GM19372 (cell line): ENCODE results near the gene CHSY1.

Experiments
- ATAC-seq: cut with Tn5 transposase; IDR thresholded peaks from one replicate; pipeline ENCODE4 v1.9.1; 2021; ENCODE audit warnings: mild to moderate bottlenecking, low read depth, moderate library complexity; ENCODE audit not compliant: unreplicated experiment

The CHSY1 gene

DNA sequence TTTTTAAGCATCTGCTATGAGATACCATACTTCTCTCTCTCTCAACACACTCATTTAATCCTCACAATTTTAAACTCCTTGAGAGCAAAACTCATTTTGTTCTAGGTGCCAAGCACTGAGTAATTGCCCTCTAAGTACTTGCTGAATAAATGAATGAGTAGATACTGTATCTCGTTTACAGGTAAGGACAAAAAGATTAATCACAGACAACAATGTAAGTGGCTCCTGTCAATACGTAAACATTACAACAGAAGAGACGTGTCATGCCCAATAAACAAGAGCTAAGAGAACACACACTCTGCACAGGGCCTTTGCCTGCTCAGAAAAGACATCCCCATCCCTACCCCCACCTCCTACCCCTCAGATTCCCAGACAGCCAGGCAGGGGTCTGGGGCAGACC is 59.8 kb downstream of the CHSY1 start:
- no peak for ATAC-seq

DNA sequence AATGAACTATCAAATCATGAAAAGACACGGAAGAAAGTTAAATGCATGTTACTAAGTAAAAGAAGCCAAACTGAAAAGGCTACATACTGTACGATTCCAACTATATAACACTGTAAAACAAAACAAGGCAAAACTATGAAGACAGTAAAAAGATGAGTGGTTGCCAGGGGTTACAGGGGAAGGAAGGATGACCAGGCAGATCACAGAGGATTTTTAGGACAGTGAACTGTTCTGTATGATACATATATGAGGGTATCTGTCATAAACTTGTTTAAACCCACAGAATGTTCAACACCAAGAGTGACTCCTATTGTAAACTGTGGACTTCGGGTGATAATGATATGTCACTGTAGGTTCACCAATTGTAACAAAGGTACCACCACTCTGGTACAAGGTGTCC is 60.6 kb downstream of the CHSY1 start:
- ATAC-seq: no peak

DNA sequence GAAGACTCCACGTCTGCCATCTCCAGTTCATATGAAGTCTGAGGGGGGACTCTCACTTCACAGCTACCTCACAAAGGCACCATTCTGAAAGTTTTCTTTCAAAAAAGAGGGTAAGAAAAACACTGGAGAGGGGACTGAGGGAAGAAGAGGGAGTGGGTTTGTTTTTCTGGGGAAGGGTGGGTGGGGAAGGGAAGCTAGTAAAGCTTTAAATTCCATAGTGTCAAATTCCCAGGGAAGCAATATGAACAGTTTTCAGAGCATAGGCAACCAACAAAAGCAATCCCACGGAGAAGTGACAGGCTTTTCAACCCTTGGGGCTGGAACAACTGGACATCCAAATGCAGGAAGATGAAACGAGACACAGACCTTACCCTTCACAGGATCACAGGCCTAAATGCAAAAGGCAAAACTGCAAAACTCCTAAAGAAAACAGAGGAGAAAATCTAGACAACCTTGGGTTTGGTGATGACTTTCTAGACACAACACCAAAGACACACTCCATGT is 61.7 kb downstream of the CHSY1 start:
- ATAC-seq: no peak

DNA sequence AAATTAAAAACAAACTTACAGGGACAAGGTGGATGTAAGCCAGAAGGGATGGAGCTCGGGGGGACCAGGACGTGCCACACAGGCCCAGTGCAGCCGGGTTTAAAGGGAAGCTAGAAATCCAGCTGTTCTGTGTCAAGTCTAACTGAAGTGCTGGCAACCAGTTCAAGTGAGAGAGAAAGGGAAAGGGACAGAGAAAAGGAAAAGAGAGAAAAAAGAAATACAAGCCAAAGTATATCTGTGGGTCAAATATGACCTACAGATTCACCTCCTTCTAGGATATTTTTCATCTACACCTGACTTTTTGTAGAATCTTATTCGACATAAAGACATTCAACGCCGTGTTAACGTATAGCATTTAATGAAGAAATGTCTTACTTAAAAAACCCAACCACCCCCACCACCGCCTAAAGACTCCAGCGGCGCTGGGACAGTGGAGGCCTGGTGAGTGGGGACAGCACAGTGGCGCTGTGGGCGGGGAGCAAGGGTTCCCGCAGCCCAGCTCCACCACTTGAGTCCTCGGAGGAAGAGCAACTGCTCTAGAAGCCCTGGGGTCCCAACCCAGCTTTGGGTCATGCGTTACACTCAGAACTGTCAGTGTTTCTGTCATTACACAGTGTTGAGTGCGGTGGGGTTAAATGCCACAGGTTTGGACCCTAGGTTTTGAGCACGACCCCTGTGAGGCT is 62.3 kb downstream of the CHSY1 start:
- ATAC-seq: no peak

DNA sequence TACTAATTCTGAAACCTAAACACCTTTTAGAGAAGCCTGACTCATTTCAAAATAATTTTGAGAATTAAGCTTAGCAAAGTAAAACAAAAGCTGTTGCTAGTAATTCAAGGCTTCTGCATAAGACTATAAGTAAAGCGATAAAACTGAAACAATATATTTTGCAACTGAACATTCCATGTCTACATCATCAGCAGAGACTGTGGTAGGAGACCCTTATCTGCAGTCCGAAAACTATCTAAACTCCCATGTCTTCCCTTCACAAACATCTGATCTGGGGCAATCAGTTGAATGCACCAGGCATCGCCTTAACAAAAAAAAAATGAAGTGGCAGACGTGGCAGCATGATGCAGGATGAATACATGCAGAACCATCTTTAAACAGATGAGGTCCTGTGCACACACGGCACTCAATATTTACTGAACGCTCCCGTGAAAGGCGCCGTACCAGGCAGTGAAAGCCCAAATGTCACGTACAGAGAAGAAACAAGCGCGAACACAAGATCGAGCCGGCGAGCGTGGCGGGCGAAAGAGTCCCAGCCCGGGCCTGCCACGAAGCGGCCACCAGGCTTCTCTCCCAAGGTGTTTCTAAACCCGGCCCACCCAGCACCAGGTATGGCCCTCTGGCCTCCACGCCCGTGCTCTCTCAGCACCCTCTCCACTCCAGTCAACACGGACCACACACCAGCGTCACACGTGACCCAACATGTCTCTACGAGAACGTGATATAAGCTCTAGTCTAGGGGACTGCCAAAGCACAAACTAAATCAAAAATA is 63.0 kb downstream of the CHSY1 start:
- ATAC-seq: no peak

DNA sequence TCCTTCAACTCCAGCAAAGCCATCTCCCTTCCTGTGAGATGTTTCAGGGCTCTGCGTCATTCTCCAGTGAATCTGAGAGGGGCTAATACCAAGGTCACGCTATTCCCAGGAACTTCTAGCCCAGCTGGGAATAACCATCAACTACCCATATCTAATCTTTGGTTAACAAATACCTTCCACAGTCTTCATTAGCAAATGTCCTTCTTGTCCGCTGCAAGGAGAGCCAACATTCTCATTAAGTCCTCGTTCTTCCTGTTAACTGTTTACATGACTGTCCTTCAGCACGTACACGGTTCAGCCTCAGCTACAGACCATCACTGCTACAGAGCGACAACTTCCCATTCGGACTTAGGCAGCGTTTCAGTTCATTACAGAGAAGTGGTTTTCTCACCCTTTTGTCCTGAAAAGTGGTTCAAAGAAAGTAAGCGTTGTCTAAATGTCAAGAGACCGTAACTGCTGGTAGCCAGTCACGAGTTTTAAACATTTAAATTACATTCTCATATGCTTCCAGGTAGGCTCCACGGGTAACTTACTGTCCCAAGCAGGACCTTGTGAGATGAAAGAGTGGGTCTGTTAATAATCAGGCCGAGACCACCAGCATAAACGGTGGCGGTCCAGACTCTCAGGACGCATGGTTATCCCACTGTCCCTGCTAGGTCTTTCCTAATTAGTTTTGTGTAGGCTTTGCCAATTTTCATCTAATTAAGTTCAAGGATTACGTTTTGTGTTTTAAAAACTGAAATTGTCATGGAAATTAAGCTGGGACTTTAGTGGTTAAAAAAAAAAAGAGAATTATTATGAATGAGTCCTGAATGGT is 63.8 kb downstream of the CHSY1 start:
- no peak for ATAC-seq

DNA sequence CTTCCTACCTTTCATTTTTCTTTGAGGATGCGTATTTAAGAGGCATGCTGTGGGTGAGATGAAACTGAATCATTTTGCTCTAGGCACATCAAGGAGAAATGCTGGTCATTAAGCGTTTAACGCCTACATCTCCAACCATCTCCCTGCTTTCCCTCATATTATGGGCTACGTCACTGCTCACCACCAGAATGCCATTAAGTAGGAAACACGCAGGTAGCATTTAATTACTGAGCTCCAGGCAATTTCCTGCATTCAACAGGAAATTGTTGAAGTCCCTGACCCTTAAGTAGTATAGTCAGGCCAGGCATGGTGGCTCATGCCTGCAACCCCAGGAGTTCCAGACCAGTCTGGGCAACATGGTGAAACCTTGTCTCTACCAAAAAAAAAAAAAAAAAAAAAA is 66.1 kb downstream of the CHSY1 start:
- ATAC-seq: no peak

DNA sequence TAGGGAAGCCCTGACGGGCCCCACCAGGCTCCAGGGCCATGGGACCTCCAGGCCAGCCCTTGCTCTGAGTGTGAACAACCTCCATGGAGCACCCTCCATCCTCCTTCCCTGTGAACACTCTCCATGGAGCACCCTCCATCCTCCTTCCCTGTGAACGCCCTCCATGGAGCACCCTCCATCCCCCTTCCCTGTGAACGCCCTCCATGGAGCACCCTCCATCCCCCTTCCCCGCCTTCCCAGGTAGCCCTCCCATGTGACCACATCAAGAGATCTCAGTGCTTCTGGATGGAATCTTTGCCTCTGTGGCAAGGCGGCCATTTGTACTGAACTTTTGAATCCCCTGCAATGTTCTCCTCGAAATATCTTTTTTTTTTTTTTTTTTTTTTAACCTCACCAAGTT is 66.5 kb downstream of the CHSY1 start:
- ATAC-seq: no peak

DNA sequence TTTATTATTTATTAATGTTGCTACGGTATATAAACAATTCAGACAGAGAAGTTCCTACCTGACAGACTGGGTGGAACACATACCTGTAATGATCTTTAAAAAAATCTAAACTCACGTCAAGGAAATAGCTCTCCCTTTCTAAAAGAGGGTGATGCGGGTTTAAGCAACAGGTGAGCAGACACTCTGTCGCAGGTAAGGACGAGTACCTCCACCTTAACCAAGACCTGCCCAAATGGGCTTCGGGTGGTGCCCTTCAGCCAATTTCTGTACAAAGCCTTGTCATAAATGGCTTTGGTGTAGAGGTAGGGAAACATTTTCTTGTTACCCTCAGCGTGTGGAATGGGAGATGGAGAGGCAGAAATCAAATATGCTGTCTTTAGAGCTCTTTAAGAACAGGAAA is 67.0 kb downstream of the CHSY1 start:
- no peak for ATAC-seq

DNA sequence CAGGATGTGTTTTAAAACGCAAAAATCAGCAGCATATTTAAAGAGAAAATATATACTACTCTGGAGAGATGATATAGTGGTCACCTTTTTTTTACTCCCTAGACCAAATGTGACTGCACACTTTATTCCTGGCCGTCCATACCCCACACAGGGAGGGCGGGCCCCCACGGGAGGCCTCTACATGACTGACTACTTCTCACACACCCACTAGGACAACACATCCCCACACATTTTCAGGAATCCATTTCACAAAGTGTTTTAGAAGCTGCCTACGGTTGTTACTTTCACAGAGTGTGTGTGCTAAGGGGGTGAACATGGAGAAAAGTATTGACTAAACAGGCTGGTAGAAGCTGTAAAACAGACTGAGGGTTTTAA is 67.9 kb downstream of the CHSY1 start:
- no peak for ATAC-seq

DNA sequence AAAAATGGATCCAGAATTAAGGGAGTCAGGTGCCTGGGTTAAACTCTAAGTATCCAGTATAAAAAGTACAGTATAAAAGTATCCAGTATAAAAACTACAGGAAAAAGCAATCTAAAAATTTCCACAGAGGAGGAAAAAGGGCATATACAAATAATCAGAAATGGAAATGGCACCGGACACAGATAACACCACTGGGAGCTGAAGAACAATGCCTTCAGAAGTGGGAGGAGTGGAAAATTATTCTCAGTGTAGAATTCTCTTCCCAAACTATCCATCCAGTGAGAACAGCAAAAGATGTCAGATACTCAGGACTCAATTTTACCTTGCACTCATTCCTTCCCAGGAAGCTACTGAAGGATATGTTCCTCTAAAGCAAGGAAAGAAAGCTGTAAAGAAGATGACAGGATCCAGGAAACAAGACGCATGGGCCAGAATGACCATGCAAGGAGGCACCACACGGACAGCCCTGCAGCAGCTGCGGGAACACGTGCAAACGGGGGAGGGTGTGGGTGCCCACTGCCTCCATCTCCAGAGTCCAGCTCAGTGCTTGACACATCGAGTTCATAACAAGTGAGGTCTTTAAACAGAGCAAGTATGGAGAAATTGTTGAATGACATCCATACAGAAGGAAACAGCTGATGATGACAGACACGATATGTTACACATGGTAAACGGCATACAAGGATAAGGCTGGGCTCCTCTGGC is 68.5 kb downstream of the CHSY1 start:
- ATAC-seq: no peak

DNA sequence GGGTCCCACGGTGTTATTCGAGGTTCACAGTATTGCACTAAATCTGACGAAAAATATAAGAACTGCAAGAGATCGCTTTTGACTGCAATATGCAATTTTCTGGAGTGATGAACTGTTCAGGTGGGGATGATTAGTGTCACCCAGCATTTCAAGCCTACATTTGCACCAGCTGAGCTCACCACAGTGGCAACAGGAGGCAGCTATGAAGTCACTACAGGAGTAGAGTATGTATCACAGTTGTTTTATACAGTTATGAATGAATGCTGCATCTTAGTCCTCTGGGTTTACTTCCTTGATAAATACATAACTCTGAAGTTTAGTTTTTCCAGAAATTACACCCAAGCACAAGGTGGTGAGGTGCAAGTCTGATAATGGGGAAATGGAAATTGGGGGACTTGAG is 69.6 kb downstream of the CHSY1 start:
- no peak for ATAC-seq

DNA sequence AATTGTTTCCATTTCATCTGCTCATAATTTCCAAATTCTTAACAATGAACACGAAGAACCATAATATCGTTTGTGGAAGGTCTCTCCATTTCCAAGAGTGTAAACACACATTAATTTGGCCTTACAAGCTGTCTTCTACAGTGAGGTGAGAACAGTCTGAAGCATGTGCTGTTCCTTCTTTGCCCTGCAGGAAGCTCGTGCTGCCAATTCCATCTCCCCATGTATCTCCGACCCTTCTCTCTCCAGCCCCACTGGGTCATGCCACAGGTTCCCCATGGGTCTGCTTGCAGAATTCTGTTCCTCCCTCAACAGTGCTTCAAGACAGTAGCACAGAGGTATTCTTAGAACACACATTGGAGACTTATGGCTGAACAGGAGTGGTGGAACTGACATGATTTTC is 70.5 kb downstream of the CHSY1 start:
- no peak for ATAC-seq

DNA sequence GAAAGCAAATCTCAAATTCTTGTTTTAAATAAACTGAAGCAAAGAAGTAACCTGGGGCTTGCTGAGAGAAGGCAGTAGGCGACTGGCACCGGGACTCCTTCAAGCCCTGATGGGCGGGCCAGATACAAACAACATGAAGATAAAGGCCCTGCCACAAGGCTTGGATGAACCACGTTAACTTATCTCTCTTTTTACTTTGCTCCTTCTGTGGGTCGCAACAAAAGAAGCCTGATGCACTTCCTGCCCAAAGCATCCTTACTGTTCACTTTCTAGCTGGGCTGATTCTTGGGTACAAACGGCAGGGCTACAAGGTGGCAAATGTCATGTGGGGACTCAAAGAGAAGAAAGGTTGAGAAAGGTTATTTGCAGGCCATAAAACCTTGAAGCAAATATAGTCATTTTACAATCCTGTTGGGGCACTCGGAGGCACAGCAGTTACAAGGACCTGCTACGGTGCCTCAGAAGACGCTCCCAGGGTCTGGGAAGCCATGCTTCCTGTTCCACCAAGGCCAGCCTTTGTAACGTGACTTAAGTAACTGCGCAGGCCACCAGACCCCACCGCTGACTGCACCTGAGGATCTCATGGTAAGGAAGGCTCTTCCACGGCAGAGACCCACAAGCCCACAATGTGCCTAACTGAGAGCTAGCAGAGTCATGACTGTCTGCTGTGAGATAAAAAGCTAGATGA is 71.1 kb downstream of the CHSY1 start:
- ATAC-seq: no peak

DNA sequence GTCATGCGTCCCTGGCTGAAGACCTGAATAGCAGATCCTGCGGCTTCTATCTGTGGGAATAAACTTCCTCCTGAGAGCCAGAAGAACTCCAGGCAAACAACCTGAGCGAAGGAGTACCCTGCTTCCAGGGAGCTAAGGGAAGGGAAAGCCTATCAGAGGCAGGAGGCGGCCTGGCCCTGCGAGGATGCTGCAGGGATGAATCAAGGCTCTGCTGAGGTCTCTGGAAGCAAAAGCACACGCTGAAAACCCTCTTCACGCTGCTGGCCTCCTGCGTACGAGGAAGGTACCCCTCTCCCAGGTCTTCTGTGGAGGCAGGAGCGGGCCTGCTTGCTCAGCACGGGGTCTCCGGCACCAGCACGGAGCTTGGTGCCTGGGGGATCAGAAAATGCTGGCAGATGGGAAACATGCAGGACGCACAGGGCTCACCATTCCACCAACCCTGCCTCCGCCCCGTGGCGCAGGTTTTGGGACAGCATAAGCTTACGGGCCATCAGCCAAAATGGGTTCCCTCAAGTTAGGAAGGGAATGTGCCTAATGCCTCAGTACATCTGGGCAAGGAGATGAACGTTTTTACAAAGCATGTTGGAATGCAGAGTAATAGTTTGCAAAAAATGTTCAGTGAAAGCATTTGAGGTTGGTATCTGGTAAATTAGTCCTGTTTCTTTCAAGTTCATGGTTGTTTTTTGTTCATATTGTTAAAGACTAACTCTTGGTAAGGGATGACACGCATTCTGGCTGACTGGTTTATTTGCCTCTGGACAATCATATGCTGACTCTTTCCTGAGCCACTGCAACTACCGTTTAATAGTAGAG is 72.3 kb downstream of the CHSY1 start:
- no peak for ATAC-seq

DNA sequence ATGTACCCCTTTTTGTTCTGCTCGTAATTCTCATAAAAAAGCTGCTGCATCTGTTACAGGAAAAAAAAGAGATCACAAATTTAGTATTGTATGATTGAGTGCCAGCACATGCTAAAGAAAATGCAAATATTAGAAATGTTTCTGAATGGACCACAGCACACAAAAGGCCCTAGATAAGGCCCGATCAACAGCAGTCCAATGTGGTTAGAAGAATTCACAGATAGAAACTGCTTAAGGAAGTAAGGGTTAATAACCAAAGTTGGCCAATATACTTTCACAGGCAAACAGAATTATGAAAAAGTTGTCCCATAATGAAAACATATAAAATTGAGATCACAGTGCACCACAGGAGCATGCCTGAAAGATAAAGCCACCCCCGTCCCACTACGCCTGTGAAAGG is 72.9 kb downstream of the CHSY1 start:
- no peak for ATAC-seq

DNA sequence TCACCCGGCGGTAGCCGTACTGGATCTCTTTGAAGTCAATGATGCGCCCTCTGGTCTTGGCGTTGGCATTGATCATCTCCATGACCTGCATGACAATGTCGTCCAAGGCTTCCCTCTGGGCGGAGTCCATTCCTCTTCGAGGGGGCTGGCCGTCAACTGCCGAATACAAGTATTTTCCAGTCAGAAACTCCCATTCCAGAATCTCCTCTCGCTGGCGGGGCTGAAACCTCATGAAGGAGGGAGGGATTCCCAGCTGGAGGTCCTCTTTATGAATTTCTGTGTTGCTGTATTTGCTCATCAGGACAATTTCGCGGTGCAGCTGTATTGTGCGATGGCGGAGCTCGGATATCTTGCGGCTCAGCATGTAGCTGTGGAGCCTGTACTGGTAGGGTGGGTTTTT is 73.4 kb downstream of the CHSY1 start:
- ATAC-seq: no peak

DNA sequence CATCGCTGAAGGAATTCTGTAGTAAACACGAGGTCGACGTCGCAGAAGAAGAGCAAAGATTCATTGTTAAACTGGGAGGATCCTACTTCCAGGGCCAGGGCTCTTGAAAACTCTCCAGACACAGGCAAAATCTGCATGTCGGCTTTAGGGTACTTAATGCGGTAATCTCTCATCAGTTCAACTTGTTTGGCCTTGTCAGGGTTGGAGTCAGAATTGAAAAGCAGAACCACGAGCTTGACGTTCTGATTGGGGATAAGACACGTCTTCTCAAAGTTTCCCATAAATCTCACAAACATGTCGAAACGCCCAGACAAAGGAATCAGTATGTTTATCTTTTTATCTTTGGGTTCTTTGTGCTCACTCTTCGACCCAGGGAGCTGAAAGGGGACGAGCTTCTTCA is 74.0 kb downstream of the CHSY1 start:
- ATAC-seq: no peak

DNA sequence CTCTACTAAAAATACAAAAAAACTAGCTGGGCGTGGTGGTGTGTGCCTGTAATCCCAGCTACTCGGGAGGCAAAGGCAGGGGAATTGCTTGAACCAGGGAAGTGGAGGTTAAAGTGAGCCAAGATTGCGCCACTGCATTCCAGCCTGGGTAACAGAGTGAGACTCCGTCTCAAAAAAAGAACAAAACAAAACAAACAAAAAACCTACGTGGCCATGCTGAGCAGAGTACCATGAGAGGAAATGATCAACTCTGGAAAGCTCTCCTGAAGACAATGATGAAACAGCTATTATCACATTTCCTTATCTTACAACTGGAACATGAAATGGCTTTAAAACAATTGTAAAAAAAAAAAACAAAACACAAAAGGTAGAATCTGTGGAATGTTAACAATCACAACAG is 75.2 kb downstream of the CHSY1 start:
- no peak for ATAC-seq
